K562 (cell line): Measurements from ENCODE around the gene KRT38.

Experiments used
- CBX5 ChIP-seq: IDR thresholded peaks from 2 replicates; pipeline ENCODE4 v1.6.1; 2014; ENCODE audit warnings: low read depth, borderline replicate concordance
- EZH2 ChIP-seq: IDR thresholded peaks from 2 replicates; pipeline ENCODE4 v1.6.1; 2012; ENCODE audit warnings: low read depth, mild to moderate bottlenecking, inconsistent platforms, low read length, borderline replicate concordance
- PCBP1 ChIP-seq: fragments of 200-400 bp; formaldehyde crosslinking; IDR thresholded peaks from 2 replicates; pipeline ENCODE4 v1.6.1; 2018; ENCODE audit warnings: mild to moderate bottlenecking, low read depth, low read length; ENCODE audit not compliant: poor library complexity, severe bottlenecking
- TAF1 ChIP-seq: IDR thresholded peaks from 2 replicates; pipeline ENCODE4 v1.6.1; 2011; ENCODE audit warnings: mild to moderate bottlenecking, low read length, moderate library complexity; ENCODE audit not compliant: insufficient read depth, control insufficient read depth, severe bottlenecking; ENCODE audit errors: extremely low read depth
- TBP ChIP-seq: optimal IDR thresholded peaks from 2 replicates; pipeline ENCODE3; 2011; ENCODE audit warnings: low read depth, low read length, improper control_type of control experiment
- TF ChIP-seq, protein P1 (sequence below): sonication (generic); formaldehyde crosslinking; IDR thresholded peaks from 2 replicates; pipeline ENCODE4 v1.8.0; 2022; ENCODE audit warnings: mild to moderate bottlenecking, low read depth, missing genetic modification reagents
- TF ChIP-seq, protein P2 (sequence below): fragments of 450-650 bp; IDR thresholded peaks from 2 replicates; pipeline ENCODE4 v1.6.1; 2018; ENCODE audit not compliant: partially characterized antibody
- TF ChIP-seq, protein P3 (sequence below), 3 experiments: IDR thresholded peaks in 2 of 3; conservative IDR thresholded peaks in 1 of 3; 2 replicates each; pipeline ENCODE4 v1.5.1; 2011 to 2012; ENCODE audit warnings: low read length in 3 of 3, mild to moderate bottlenecking in 3 of 3, control low read depth in 2 of 3, improper control_type of control experiment in 1 of 3, inconsistent platforms in 1 of 3, low read depth in 1 of 3, mixed read lengths in 1 of 3, moderate library complexity in 1 of 3; ENCODE audit not compliant: insufficient read depth in 2 of 3
- TF ChIP-seq, protein P4 (sequence below): sonication (generic); formaldehyde crosslinking; IDR thresholded peaks from 2 replicates; pipeline ENCODE4 v1.8.0; 2022; ENCODE audit warnings: mild to moderate bottlenecking, missing genetic modification reagents, borderline replicate concordance
- TF ChIP-seq, protein P5 (sequence below): sonication (generic); formaldehyde crosslinking; IDR thresholded peaks from 2 replicates; pipeline ENCODE4 v1.8.1; 2022; ENCODE audit warnings: missing genetic modification reagents
- TF ChIP-seq, protein P6 (sequence below): sonication (generic); formaldehyde crosslinking; IDR thresholded peaks from 2 replicates; pipeline ENCODE4 v1.8.0; 2022; ENCODE audit warnings: missing genetic modification reagents, mild to moderate bottlenecking, borderline replicate concordance

DNA sequence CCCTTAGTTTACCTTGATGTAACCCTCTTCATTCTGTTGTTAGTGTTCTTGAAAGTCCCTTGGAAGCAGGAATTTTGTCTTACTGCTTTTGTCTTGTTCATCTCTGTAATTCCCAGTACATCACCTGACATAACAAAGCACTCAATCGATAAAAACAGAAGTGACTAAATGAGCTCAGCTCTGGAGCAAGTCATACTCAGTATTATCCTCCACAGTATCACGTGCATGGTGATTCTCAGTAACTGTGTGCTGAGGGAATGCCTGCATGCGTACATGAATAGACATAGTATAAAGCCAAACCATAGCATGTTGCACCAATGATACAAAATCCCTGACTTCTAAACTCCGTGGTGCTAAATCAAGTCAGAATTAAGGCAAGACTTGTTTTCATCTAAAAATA is 7.2 kb downstream of the KRT38 start:
- TF ChIP-seq, protein P1, sequence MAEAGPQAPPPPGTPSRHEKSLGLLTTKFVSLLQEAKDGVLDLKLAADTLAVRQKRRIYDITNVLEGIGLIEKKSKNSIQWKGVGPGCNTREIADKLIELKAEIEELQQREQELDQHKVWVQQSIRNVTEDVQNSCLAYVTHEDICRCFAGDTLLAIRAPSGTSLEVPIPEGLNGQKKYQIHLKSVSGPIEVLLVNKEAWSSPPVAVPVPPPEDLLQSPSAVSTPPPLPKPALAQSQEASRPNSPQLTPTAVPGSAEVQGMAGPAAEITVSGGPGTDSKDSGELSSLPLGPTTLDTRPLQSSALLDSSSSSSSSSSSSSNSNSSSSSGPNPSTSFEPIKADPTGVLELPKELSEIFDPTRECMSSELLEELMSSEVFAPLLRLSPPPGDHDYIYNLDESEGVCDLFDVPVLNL (CRISPR knock-in tag), result no peak
- TF ChIP-seq, protein P2, sequence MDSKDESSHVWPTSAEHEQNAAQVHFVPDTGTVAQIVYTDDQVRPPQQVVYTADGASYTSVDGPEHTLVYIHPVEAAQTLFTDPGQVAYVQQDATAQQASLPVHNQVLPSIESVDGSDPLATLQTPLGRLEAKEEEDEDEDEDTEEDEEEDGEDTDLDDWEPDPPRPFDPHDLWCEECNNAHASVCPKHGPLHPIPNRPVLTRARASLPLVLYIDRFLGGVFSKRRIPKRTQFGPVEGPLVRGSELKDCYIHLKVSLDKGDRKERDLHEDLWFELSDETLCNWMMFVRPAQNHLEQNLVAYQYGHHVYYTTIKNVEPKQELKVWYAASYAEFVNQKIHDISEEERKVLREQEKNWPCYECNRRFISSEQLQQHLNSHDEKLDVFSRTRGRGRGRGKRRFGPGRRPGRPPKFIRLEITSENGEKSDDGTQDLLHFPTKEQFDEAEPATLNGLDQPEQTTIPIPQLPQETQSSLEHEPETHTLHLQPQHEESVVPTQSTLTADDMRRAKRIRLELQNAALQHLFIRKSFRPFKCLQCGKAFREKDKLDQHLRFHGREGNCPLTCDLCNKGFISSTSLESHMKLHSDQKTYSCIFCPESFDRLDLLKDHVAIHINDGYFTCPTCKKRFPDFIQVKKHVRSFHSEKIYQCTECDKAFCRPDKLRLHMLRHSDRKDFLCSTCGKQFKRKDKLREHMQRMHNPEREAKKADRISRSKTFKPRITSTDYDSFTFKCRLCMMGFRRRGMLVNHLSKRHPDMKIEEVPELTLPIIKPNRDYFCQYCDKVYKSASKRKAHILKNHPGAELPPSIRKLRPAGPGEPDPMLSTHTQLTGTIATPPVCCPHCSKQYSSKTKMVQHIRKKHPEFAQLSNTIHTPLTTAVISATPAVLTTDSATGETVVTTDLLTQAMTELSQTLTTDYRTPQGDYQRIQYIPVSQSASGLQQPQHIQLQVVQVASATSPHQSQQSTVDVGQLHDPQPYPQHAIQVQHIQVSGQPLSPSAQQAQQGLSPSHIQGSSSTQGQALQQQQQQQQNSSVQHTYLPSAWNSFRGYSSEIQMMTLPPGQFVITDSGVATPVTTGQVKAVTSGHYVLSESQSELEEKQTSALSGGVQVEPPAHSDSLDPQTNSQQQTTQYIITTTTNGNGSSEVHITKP, result no peak
- TF ChIP-seq PCBP1, result no peak
- TF ChIP-seq EZH2, result no peak
- TF ChIP-seq, protein P3, sequence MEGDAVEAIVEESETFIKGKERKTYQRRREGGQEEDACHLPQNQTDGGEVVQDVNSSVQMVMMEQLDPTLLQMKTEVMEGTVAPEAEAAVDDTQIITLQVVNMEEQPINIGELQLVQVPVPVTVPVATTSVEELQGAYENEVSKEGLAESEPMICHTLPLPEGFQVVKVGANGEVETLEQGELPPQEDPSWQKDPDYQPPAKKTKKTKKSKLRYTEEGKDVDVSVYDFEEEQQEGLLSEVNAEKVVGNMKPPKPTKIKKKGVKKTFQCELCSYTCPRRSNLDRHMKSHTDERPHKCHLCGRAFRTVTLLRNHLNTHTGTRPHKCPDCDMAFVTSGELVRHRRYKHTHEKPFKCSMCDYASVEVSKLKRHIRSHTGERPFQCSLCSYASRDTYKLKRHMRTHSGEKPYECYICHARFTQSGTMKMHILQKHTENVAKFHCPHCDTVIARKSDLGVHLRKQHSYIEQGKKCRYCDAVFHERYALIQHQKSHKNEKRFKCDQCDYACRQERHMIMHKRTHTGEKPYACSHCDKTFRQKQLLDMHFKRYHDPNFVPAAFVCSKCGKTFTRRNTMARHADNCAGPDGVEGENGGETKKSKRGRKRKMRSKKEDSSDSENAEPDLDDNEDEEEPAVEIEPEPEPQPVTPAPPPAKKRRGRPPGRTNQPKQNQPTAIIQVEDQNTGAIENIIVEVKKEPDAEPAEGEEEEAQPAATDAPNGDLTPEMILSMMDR (IDR thresholded peaks at IDR 0.05 in 2 of 3, conservative IDR thresholded peaks at IDR 0.05 in 1 of 3; ENCODE audit: insufficient read depth in 2 of 3, low read depth in 1 of 3, low read length in 3 of 3), result no peak
- TF ChIP-seq, protein P4, sequence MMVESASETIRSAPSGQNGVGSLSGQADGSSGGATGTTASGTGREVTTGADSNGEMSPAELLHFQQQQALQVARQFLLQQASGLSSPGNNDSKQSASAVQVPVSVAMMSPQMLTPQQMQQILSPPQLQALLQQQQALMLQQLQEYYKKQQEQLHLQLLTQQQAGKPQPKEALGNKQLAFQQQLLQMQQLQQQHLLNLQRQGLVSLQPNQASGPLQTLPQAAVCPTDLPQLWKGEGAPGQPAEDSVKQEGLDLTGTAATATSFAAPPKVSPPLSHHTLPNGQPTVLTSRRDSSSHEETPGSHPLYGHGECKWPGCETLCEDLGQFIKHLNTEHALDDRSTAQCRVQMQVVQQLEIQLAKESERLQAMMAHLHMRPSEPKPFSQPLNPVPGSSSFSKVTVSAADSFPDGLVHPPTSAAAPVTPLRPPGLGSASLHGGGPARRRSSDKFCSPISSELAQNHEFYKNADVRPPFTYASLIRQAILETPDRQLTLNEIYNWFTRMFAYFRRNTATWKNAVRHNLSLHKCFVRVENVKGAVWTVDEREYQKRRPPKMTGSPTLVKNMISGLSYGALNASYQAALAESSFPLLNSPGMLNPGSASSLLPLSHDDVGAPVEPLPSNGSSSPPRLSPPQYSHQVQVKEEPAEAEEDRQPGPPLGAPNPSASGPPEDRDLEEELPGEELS, result no peak
- no peak for TF ChIP-seq TAF1
- TF ChIP-seq, protein P5, sequence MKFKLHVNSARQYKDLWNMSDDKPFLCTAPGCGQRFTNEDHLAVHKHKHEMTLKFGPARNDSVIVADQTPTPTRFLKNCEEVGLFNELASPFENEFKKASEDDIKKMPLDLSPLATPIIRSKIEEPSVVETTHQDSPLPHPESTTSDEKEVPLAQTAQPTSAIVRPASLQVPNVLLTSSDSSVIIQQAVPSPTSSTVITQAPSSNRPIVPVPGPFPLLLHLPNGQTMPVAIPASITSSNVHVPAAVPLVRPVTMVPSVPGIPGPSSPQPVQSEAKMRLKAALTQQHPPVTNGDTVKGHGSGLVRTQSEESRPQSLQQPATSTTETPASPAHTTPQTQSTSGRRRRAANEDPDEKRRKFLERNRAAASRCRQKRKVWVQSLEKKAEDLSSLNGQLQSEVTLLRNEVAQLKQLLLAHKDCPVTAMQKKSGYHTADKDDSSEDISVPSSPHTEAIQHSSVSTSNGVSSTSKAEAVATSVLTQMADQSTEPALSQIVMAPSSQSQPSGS (CRISPR knock-in tag), result no peak
- no peak for TF ChIP-seq TBP
- TF ChIP-seq, protein P6, sequence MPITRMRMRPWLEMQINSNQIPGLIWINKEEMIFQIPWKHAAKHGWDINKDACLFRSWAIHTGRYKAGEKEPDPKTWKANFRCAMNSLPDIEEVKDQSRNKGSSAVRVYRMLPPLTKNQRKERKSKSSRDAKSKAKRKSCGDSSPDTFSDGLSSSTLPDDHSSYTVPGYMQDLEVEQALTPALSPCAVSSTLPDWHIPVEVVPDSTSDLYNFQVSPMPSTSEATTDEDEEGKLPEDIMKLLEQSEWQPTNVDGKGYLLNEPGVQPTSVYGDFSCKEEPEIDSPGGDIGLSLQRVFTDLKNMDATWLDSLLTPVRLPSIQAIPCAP (CRISPR knock-in tag), result no peak
- TF ChIP-seq CBX5, result no peak
